Stomach (tissue), 4 donors: ENCODE data around the gene TMEM167B.

Experiments used
- CTCF ChIP-seq, 7 experiments: fragments of 450-650 bp in 4 of 7; fragments of 200-600 bp in 3 of 7; sonication (generic) in 3 of 7; IDR thresholded peaks; one replicate each; pipeline ENCODE4 v1.5.1; 2016 to 2019; ENCODE audit warnings: antibody characterized with exemption in 7 of 7, control low read depth in 2 of 7, mild to moderate bottlenecking in 1 of 7
- POLR2A ChIP-seq, 4 donors: fragments of 450-650 bp; IDR thresholded peaks; one replicate each; pipeline ENCODE4 v1.6.1; 2016; ENCODE audit warnings: antibody characterized with exemption in 4 of 4, control low read depth in 2 of 4, mild to moderate bottlenecking in 1 of 4, moderate library complexity in 1 of 4
- POLR2AphosphoS5 ChIP-seq, 3 donors: sonication (generic); formaldehyde crosslinking; IDR thresholded peaks; one replicate each; pipeline ENCODE4 v1.6.1; 2016; ENCODE audit warnings: antibody characterized with exemption in 3 of 3

GRCh38 chr1:109137958-109138357 lies 47.4 kb downstream of the TMEM167B start:
- TF ChIP-seq CTCF (IDR thresholded peaks at IDR 0.05) (no peak), POLR2A (IDR thresholded peaks at IDR 0.05) (no peak), POLR2AphosphoS5 (IDR thresholded peaks at IDR 0.05) (no peak)
